Pulmonary artery endothelial cell (primary cell): ENCODE results near the gene KNSTRN. TPM values are rescaled to one million over a fixed set of nuclear protein-coding genes. Genes with fewer than 3 reads are reported as not detected.

Experiments used
- DNase-seq: peaks from one replicate; pipeline ENCODE4 v3.0.0-alpha.2; 2011; ENCODE audit warnings: low read depth, low spot score
- total RNA-seq: library from RNA; depleted of rRNA; stranded (reverse); fragments of >200 nt; gene quantifications from 2 replicates; pipeline ENCODE4 v1.2.3, GENCODE V29; 2014

The KNSTRN gene
- total RNA-seq, 1 donor from 2014 or later = 48.5 TPM

DNA sequence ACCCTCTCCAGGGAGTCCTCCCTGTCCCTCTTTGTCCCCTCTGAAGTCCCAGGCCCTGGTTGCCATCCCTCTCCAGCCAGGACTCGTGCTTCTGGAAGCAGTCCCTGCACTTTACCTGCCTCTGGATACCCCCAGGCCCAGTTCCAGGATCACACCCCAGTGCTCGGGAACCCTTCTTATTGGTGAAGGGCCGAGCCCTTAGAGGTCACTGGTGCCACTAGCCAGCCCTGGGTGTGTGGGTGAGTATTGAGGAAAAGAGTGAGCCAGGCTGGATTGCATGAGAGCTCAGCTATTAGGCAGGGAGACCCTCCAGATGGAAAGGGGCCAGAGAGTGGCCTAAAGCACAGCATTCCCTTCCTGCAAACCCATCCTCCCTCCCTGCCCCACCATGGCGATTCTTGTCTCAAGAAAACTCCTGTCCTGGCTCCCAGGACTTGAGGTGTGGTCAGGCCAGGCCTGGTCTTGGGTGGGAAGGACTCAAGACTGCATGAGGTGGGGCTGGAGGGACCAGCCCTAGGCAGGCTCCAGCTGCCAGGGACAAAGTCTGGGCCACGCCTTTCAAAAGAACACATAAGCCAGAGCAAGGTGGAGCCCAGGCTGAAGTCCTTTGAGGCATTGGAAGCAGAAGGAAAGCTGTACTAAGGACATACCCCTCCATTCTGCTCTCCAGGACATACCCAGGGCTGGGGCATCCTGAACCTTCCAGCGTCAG lies 36.5 kb upstream of the KNSTRN start:
- DNase-seq = no peak

GRCh38 chr15:40346579-40347558 lies 35.7 kb upstream of the KNSTRN start:
- DNase-seq = no peak

GRCh38 chr15:40347559-40348473 lies 34.7 kb upstream of the KNSTRN start:
- no peak for DNase-seq

- DNase-seq = no peak
These were observed 34.0 kb upstream of the KNSTRN start for GRCh38 chr15:40348474-40348870.

- no peak for DNase-seq
These were observed 33.4 kb upstream of the KNSTRN start for GRCh38 chr15:40349163-40349562.

- DNase-seq = no peak
These were observed 30.1 kb upstream of the KNSTRN start for GRCh38 chr15:40352281-40352901.

DNA sequence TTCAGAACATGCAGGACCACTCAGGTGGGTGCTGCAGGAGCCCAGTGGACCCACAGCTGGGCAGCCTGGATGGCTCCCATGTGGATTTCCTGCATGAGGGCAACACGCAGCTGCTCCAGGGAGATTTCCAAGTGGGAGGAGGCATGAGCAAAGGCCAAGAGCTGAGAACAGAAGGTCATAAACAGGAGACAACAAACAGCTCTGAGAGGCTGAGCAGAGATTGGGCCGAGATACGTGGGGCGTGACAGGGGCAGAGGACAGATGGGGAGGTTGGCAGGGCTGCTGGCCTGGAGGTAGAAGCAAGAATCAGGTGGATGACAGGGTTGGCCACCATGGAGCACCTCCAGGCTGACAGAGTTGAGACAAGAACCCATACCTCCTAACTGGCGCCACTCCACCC lies 28.8 kb upstream of the KNSTRN start:
- no peak for DNase-seq

DNA sequence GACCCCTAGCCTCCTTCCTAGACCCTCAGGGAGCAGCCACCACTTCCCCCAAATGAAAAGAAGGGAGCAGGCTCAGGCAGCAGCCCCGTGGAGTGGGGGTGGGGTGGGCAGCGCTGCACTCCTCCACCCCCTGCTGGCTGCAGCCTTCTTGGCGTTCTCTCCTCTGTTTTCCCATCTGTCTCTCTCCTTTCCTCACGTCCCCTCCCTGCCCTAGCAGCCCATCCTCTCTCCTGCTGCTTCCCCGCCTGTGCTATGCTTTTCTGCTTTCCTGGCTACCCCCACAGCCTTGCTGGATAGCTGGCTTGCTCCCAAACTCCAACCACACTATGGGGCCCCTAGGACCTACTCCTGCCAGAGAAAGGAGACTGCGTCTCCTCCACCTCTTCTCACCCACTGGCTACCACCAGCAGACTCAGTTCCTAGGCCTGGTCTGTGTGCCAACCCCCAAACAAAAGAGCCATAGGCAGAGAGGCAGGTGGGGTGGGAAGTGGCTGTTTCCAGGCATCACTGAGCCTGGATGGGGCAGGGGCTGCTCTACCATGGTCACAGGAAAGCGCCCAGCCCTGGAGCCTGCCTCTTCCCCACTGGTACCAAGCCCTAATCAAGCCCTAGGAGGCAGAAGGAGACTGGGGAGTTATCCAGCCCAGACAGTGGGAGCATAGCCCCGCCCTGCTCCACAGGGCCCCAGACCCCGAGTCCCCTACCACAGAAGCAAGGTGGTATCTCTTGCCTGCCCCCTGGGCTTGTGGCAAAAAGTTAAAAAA lies 27.9 kb upstream of the KNSTRN start:
- no peak for DNase-seq

DNA sequence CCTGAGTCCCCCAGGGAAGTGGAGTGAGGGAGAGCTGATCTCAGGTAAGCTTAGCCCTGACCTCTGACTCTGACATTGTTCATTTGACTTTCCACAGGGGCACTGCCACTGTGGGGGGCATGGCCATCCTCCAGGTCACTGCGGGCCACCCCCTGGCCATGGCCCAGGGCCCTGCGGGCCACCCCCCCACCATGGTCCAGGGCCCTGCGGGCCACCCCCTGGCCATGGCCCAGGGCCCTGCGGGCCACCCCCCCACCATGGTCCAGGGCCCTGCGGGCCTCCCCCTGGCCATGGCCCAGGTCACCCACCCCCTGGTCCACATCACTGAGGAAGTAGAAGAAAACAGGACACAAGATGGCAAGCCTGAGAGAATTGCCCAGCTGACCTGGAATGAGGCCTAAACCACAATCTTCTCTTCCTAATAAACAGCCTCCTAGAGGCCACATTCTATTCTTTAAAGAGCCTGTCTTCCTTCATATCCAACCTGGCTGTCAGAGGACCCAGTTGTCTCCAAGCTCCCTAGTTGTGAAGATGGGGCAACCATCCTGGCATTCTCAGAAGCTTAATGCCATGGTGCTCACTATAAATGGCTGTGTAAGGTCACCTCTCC lies 26.4 kb upstream of the KNSTRN start:
- DNase-seq = no peak

DNA sequence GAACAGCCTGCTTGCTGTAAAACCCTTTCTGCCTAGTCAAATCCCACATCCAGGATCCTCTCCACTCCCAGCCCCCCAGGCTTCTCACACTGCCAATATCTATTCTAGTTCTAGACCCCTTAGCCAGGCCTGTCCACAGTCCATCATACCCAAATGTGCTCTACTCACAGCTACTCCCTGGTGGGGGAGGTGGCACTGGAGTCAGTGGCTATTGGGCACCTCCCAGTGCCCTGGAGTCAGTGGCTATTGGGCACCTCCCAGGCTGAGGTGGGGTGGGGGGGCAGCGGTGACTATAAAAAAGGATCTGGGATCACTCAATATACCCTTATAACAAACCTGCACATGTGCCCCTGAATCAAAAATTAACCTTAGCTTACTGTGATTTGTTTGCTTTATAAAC lies 25.3 kb upstream of the KNSTRN start:
- DNase-seq = no peak

DNA sequence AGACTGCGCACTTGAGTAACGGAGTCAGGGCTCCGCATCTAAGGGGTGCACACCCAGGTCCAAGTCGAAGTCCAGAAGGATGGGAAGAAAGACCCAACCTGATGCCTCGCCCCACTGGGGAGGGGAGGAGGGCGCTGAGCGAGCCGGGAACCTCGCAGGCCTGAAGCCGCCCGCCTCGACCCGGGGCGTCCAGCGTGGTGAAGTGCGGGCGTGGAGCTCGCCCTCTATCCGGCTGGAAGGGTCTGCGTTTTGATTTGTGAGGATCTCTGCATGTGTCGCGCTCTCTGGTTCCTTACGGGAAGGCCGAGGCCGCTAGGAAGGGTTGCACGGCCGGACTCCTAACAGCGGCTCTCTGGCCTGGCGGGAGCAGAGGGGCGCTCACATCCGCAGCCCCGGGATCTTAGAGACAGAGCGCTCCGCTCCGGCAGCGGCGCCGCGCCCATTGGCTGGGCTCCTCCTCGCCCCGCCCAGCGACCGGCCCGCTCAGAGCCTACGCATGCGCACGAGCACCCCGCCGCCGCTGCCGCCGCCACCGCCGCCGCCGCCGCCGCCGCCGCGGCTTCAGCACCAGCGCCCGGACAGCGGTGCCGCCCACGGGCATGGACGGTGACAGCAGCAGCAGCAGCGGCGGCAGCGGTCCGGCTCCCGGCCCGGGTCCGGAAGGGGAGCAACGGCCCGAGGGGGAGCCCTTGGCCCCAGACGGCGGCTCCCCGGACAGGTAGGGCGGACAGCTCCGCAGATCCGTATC lies 24.6 kb upstream of the KNSTRN start, which contains the start of gene DISP2:
TSS of gene DISP2 (plus strand) at position 497 of the 748 bp plus-strand sequence. CDS start at position 600, 103 bp downstream.
- DNase-seq = no peak

GRCh38 chr15:40358471-40359353 lies 23.8 kb upstream of the KNSTRN start:
- no peak for DNase-seq

DNA sequence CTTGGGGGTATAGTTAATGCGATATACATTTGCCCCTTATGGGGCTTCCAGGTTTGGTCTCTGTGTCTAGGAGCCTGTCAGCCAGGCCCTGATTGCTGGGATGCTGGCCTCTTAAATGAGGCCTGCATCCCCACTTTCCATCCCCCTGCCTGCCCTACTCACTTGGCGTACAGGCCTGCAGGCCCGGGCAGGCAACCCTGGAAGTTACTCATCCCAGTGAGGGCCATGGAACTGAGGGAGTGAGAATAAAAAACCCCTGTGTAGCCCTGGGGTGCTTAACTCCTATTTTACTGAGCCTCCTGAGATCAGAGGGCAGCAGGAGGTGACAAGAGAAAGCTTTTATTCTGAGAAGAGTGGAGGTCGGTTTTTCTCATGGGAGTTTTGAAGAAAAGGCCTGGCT lies 22.5 kb upstream of the KNSTRN start:
- DNase-seq = no peak

DNA sequence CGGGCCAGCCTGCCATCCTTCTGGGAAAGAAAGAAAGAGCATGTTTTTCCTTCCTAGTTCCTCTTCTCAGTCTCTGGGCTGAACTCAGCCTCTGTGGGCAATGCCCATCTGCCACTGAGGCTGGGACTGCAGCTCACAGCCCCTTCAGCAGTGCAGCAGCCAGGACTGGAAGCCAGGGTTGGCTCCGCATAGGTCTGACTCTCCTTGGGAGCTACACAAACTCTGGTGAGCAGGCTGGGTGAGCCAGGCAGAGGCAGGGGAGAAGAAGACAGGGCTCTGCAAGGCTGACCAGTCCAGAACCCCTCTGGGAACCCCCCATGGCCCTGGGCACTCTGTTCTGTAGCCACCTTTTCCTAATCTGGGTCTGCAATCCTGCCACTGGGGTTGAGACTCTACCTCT lies 20.9 kb upstream of the KNSTRN start:
- no peak for DNase-seq

GRCh38 chr15:40363611-40364010 lies 18.9 kb upstream of the KNSTRN start:
- DNase-seq = no peak

DNA sequence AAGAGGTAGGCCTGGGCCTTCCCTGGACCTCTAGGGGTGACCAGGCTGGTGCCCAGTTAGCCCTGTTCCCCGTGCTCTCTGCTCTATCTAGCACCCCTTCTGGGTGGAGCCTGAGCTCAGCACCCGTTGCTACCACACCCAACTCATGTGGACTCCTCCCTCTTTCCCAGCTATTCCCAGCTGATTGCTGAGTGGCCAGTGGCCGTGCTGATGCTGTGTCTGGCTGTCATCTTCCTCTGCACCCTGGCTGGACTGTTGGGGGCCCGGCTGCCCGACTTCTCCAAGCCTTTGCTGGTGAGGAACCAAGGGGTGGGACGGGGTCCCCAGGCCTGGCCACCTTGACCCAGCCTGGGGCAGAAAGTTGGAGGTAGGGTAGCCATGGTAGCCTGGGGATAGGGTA lies 18.3 kb upstream of the KNSTRN start:
- DNase-seq = no peak

- no peak for DNase-seq
These were observed 17.5 kb upstream of the KNSTRN start for GRCh38 chr15:40365016-40365415.
